ENCODE data around the gene UBR1. TPM values are rescaled to one million over a fixed set of nuclear protein-coding genes. Genes with fewer than 3 reads are reported as not detected.

Gene UBR1
- total RNA-seq, 1 experiment from 2014 or later = 22.3 TPM

DNA sequence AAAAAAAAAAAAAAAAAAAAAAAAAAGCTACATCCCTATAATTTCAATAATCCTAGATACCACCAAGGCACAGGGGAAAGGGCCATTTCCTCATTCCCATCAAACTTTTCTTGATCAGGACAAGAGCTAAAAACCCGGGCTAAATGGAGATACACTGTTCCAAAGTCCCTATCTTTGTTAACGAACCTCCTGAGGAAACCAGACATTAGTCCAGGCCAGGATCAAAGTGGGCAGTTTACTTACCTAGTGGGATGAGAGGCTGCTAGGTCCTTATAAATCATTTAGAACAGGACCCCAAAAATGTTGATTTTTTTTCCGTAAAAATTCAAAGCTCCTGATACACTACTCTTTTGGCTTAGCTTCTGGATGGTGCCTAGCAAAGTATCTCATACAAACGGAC, 35.6 kb downstream of the UBR1 start:
- Mint-ChIP-seq H3K9me3 (ENCODE audit: unreplicated experiment) (no peaks in the 10 kb centered on the region), H3K27ac (ENCODE audit: unreplicated experiment) (no peak overlapping the region), H3K36me3 (ENCODE audit: insufficient read depth, unreplicated experiment) (peaks cover 31% of the 10 kb centered on the region), H3K27me3 (ENCODE audit: insufficient read depth, unreplicated experiment) (no peaks in the 10 kb centered on the region), H3K4me3 (ENCODE audit: unreplicated experiment) (no peak overlapping the region), H3K4me1 (ENCODE audit: low read depth, unreplicated experiment) (peaks cover 9% of the 10 kb centered on the region)
- DNase-seq = no peak
- H3K4me3 ChIP-seq (ENCODE audit: low read depth, low read length) = no peak overlapping the region
- TF ChIP-seq, protein P1, sequence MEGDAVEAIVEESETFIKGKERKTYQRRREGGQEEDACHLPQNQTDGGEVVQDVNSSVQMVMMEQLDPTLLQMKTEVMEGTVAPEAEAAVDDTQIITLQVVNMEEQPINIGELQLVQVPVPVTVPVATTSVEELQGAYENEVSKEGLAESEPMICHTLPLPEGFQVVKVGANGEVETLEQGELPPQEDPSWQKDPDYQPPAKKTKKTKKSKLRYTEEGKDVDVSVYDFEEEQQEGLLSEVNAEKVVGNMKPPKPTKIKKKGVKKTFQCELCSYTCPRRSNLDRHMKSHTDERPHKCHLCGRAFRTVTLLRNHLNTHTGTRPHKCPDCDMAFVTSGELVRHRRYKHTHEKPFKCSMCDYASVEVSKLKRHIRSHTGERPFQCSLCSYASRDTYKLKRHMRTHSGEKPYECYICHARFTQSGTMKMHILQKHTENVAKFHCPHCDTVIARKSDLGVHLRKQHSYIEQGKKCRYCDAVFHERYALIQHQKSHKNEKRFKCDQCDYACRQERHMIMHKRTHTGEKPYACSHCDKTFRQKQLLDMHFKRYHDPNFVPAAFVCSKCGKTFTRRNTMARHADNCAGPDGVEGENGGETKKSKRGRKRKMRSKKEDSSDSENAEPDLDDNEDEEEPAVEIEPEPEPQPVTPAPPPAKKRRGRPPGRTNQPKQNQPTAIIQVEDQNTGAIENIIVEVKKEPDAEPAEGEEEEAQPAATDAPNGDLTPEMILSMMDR (IDR thresholded peaks at IDR 0.05; ENCODE audit: insufficient read depth in 1 of 2, low read depth in 1 of 2, low read length in 1 of 2, severe bottlenecking in 1 of 2, unreplicated experiment in 1 of 2) = no peak
- intact Hi-C loops (cut with micrococcal nuclease; ENCODE audit: unreplicated experiment) = no loop called here
- H3K27me3 ChIP-seq (replicated peaks; ENCODE audit: control insufficient read depth, insufficient read depth, low read length) = no peaks in the 10 kb centered on the region
- no TSS peak for BruUV-seq (replicated peaks)
- CTCF ChIA-PET = no interaction called here
- 0 out of 2 replicates have a peak, but pooled peaks cover under 1% of the 10 kb centered on the region for H3K4me1 ChIP-seq
- no peaks in the 10 kb centered on the region for H3K36me3 ChIP-seq (ENCODE audit: control insufficient read depth, insufficient read depth, low read length)
- no peaks in the 10 kb centered on the region for H3K9me3 ChIP-seq
- POLR2A ChIA-PET = interaction anchor here (0.6 kb wide), 1 partner anchor 67 kb away, joined by 11 read pairs; no protein-coding TSS in a partner anchor

GRCh38 chr15:43067717-43068461, 37.9 kb downstream of the UBR1 start:
- no TSS peak for BruUV-seq (replicated peaks)
- H3K36me3 Mint-ChIP-seq (ENCODE audit: insufficient read depth, unreplicated experiment) = peaks cover 15% of the 10 kb centered on the region

GRCh38 chr15:43056696-43057095, 49.1 kb downstream of the UBR1 start:
- Mint-ChIP-seq H3K4me1 (ENCODE audit: low read depth, unreplicated experiment) (no peaks in the 10 kb centered on the region), H3K27me3 (ENCODE audit: insufficient read depth, unreplicated experiment) (no peaks in the 10 kb centered on the region), H3K27ac (ENCODE audit: unreplicated experiment) (no peak overlapping the region), H3K9me3 (ENCODE audit: unreplicated experiment) (no peaks in the 10 kb centered on the region), H3K4me3 (ENCODE audit: unreplicated experiment) (no peak overlapping the region), H3K36me3 (ENCODE audit: insufficient read depth, unreplicated experiment) (peaks cover 38% of the 10 kb centered on the region)
- ChIA-PET CTCF (no interaction called here), POLR2A (no interaction called here)
- Histone ChIP-seq H3K9me3 (no peaks in the 10 kb centered on the region), H3K4me3 (ENCODE audit: low read depth, low read length) (no peak overlapping the region), H3K27me3 (replicated peaks; ENCODE audit: control insufficient read depth, insufficient read depth, low read length) (no peaks in the 10 kb centered on the region), H3K4me1 (no peaks in the 10 kb centered on the region), H3K36me3 (ENCODE audit: control insufficient read depth, insufficient read depth, low read length) (no peaks in the 10 kb centered on the region)
- intact Hi-C loops (cut with micrococcal nuclease; ENCODE audit: unreplicated experiment) = no loop called here
- TF ChIP-seq, protein P1 (IDR thresholded peaks at IDR 0.05; ENCODE audit: insufficient read depth in 1 of 2, low read depth in 1 of 2, low read length in 1 of 2, severe bottlenecking in 1 of 2, unreplicated experiment in 1 of 2) = no peak
- no peak for DNase-seq
- BruUV-seq (replicated peaks) = no TSS peak

More at GRCh38 chr15:43067717-43068461, 37.9 kb downstream of the UBR1 start:
- no peaks in the 10 kb centered on the region for H3K36me3 ChIP-seq (ENCODE audit: control insufficient read depth, insufficient read depth, low read length)
- intact Hi-C loops (cut with micrococcal nuclease; ENCODE audit: unreplicated experiment) = no loop called here
- H3K4me3 ChIP-seq (ENCODE audit: low read depth, low read length) = no peak overlapping the region
- peaks cover 14% of the 10 kb centered on the region for H3K4me1 Mint-ChIP-seq (ENCODE audit: low read depth, unreplicated experiment)
- H3K9me3 Mint-ChIP-seq (ENCODE audit: unreplicated experiment) = no peaks in the 10 kb centered on the region
- no peaks in the 10 kb centered on the region for H3K27me3 Mint-ChIP-seq (ENCODE audit: insufficient read depth, unreplicated experiment)
- TF ChIP-seq, protein P1 (IDR thresholded peaks at IDR 0.05; ENCODE audit: insufficient read depth in 1 of 2, low read depth in 1 of 2, low read length in 1 of 2, severe bottlenecking in 1 of 2, unreplicated experiment in 1 of 2) = no peak
- H3K4me3 Mint-ChIP-seq (ENCODE audit: unreplicated experiment) = no peak overlapping the region
- ChIA-PET POLR2A (no interaction called here), CTCF (no interaction called here)
- H3K27me3 ChIP-seq (replicated peaks; ENCODE audit: control insufficient read depth, insufficient read depth, low read length) = no peaks in the 10 kb centered on the region
- no peak for DNase-seq
- H3K27ac Mint-ChIP-seq (ENCODE audit: unreplicated experiment) = no peak overlapping the region
- H3K4me1 ChIP-seq = 0 out of 2 replicates have a peak, but pooled peaks cover 5% of the 10 kb centered on the region
- no peaks in the 10 kb centered on the region for H3K9me3 ChIP-seq
